HG03432 (cell line): ENCODE measurements around the gene GCNT3.

Experiments used
- ATAC-seq: cut with Tn5 transposase; IDR thresholded peaks from one replicate; pipeline ENCODE4 v1.9.1; 2021; ENCODE audit warnings: mild to moderate bottlenecking, moderate library complexity; ENCODE audit not compliant: unreplicated experiment

Gene GCNT3, protein sequence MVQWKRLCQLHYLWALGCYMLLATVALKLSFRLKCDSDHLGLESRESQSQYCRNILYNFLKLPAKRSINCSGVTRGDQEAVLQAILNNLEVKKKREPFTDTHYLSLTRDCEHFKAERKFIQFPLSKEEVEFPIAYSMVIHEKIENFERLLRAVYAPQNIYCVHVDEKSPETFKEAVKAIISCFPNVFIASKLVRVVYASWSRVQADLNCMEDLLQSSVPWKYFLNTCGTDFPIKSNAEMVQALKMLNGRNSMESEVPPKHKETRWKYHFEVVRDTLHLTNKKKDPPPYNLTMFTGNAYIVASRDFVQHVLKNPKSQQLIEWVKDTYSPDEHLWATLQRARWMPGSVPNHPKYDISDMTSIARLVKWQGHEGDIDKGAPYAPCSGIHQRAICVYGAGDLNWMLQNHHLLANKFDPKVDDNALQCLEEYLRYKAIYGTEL

GRCh38 chr15:59611276-59612260, at the start of gene GCNT3:
Gene GCNT3 (plus strand): TSS chr15:59611783. CDS start chr15:59618239, 6,456 bp downstream.
- no peak for ATAC-seq

DNA sequence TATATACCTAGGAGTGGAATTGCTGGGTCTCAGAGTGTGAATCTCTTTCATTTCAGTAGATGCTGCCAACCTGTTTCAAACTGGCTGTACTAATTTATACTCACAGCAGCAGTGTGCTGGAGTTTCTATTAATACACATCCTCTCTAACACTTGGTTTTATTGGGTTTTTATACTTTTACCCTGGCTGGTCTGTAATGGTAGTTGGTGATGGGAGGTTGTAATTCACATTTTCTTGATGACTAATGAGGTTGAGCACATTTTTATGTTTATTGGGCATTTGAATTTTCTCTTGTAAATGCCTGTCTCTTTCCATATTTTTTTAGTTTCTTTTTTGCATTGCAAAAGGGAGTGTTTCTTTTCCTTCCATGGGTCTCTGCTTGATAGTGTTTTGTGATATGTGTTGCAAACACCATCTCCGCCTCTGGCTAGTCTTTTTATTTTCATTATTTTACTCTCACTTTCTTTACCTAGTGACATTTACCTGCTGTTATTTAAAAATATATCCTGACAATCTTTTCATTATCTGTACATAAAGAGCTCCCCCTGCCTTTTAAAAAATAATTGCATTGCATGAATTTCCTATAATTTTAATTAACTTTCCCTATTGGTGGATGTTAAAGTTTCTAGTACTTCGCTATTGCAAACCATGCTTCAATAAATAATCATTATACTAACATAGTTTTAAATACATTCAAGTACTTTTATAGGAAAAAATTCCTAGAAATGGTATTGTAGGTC, 49.0 kb upstream of the GCNT3 start:
- no peak for ATAC-seq

DNA sequence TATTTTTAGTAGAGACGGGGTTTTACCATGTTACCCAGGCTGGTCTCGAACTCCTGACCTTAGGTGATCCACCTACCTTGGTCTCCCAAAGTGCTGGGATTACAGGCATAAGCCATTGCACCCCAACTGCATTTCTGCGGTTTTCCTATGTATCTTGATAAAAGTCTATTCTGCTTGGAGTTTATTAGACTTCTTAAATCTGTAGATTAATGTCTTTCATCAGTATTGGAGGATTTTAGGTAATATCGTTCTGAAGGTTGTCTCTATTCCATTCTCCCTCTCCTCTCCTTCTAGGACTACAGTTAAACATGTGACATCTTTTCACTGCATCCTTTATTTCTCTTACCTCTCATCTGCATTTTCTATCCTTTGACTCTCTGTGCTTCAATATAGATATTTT, 46.3 kb upstream of the GCNT3 start:
- ATAC-seq: no peak

DNA sequence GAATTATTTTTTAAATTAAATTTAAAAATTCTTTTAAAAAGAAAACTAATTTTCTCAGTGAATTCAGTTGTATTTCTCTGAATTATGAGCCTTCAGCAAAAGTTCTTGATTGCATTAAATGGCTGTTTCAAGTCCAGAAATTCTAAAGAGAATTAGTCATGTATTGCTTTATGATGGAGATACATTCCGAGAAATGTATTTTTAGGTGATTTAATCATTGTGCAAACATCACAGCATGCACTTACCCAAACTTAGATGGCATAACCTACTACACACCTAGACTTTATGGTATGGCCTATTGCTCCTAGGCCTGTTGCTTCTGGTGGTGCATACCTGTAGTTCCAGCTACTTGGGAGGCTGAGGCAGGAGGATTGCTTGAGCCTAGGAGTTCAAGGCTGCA, 44.3 kb upstream of the GCNT3 start:
- no peak for ATAC-seq

DNA sequence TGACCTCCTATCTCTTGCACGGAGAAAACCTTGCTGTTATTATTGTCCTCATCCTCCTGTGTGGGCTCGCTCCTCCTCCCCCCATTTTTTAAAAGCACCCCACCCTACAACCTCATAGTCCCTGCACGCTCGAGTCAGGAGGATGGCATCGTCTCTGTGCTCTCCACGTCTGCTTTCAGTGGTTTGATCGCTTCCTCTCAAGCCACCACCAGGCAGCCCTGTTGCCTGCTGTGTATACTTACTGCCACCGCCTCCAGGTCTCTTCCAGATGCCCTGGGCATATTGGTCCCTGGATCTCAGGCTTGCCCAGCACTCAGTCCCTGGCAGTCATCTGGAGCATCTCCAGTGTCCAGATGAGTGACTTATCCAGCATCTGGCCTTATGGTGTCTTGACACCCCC, 42.1 kb upstream of the GCNT3 start:
- ATAC-seq: no peak

GRCh38 chr15:59570315-59570714, 41.3 kb upstream of the GCNT3 start:
- ATAC-seq: no peak

- ATAC-seq: no peak
These were observed 40.0 kb upstream of the GCNT3 start for GRCh38 chr15:59571606-59572005.

DNA sequence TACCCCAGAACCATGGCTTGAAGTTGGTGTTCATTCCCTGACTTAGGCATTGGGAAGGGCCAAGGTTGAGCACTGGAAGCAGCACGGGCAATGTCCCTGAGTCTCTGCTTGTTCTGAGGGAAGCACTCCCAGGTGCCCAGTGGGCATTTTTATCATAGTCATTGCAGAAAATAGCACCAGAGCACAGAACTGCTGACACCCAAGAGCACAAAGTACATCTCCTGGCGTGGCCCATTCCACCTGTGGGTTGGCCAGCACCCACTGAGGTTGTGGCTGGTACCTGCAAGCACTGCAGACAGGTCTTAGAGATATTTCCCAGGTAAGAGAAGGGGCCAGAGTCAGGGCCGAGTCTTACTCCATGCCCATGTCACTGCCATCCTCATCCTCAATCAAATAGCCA, 28.5 kb upstream of the GCNT3 start:
- no peak for ATAC-seq

- ATAC-seq: no peak
These were observed 24.3 kb upstream of the GCNT3 start for GRCh38 chr15:59587085-59587826.

DNA sequence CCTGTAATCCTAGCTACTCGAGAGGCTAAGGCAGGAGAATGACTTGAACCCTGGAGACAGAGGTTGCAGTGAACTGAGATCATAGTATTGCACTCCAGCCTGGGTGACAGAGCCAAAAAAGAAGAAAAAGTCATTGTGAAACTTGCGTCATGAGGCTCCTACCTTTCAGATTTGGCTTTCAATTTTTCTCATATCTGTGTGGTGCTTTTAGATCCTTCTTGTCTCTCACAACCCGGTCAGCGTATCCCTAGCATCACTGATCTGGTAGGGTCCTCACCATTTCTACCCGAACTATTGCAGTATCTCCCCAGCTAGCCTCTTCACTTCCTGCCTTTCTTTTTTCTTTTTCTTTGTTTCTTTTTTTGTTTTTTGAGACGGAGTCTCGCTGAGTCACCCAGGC, 21.6 kb upstream of the GCNT3 start:
- ATAC-seq: peak; percentile 58

DNA sequence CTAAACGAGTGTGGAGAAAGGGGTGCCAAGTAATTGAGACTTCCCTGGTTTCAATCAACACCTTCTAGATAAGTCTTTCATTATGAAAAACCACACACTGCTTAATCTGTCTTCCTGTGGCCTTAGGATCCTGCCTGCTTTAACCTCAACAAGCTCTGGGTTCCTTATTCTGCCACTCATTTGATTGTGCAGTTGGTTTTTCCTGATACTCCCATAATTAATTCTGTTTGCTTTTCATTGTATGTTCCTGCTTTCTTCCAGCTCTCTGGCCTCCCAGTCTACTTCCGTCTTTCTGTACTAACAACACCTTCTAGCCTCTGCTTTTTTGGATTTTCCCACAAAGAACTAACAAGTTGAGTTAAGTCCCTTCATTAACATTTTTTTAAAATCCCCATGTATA, 20.2 kb upstream of the GCNT3 start:
- no peak for ATAC-seq

GRCh38 chr15:59594493-59594942, 17.1 kb upstream of the GCNT3 start:
- ATAC-seq: no peak

DNA sequence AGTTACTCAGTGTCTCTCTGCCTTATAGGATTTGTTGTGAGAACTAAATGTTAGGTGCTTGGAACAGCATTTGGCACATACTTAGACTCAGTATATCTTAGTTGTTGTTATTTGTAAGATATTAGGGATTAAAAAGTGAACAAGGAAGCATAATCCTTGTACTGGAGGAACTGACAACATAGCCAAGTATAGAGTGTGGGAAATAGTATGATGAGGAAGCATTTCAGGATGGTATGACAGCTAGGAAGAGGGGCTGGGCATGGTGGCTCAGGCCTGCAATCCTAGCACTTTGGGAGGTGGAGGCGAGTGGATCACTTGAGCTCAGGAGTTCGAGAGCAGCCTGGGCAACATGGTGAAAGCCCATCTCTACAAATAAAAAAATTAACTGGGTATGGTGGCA, 16.6 kb upstream of the GCNT3 start:
- ATAC-seq: no peak

DNA sequence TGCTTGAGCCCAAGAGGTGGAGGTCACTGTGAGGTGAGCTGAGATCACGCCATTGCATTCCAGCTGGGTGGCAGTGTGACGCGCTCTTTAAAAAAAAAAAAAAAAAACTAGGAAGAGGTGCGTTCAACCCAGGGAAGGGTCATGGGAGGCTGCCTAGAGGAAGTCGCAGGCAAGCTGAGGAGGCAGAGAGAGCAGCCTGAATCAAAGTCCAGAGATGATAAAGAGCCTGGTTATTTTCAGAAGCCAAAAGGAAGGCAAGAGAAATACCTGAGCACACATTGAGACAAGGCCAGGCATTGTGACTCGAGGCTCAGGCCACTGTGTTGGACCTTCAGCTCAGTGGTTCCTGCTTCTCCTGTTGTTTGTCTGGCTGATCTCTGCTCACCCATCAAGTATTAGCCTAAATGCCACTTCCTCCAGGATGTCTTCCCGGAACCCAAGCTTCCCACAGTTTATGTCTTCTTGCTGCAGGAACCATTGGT, 16.1 kb upstream of the GCNT3 start:
- ATAC-seq: no peak

- ATAC-seq: no peak
These were observed 14.9 kb upstream of the GCNT3 start for GRCh38 chr15:59596640-59597039.

DNA sequence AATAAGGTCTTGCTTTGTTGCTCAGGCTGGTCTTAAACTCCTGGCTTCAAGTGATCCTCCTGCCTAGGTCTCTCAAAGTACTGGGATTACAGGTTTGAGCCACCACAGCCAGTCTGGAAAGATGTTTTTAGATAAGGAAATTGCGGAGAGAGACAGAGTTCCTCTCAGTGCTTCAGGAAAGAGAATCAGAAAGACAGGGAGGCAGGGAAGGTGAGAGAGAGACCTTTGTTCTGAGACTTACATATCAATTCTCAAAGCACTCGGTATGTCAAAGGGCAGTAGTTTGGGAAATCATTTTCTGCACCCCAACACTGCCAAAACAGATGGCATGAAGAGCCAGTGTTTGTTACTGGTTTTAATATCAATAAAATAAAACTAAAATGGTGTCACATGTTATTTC, 13.1 kb upstream of the GCNT3 start:
- ATAC-seq: no peak

GRCh38 chr15:59605994-59606393, 5.6 kb upstream of the GCNT3 start:
- no peak for ATAC-seq

DNA sequence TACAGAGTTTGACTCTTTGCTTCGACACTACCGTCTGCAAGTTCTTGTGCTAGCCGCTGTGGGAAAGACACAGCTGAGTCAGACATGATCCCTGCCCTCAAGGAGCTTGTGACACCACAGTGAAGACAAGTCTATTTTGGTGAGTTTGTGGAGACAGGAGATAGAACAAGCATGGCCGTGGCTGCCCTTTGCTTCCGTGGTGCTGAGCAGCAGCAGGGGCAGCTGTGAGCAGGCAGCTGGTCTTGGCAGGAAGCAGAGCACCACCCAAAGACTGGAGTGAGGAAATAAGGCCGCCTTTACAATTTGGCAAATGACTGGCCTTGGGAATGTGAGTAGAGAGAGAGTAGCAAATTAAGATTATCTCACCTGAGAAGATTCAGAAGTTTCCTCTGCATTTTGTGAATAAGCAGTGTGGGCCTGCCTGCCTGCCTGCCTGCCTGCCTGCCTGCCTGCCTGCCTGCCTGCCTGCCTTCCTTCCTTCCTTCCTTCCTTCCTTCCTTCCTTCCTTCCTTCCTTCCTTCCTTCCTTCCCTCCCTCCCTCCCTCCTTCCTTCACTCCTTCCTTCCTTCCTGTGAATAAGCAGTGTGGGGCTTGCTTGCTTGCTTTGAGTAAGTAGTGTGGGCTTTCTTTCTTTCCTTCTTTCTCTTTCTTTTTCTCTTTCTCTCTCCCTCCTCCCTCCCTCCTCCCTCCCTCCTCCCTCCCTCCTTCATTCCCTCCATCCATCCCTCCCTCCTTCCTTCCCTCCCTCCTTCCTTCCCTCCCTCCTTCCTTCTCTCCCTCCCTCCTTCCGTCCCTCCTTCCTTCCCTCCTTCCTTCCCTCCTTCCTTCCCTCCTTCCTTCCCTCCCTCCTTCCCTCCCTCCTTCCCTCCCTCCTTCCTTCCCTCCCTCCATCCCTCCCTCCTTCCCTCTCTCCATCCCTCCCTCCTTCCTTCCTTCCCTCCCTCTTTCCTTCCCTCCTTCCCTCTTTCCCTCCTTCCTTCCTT, 1.6 kb upstream of the GCNT3 start:
- ATAC-seq: no peak

GRCh38 chr15:59614153-59614552, 2.6 kb downstream of the GCNT3 start:
- ATAC-seq: no peak
